Measurements from ENCODE around the gene URM1.

DNA sequence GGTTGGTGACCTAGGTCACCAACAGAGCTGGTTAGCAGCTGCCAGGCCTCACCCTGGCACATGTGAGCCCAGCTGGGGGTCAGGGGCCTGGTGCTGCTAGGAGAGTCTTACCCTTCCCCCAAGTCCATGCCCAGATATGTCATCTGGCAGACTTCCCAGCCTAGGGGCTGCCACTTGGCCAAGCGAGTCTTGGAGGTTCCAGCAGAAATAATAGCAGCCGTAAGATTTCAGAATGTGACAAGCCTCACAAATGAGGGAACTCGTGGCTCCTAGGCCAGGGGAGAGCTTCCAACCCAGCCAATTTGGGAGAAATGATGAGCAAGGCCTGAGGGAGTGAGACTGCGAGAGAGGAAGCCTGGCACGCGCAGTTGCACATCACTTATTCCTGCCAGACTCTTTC, 11.1 kb downstream of the URM1 start:
- TF ChIP-seq, protein P1, sequence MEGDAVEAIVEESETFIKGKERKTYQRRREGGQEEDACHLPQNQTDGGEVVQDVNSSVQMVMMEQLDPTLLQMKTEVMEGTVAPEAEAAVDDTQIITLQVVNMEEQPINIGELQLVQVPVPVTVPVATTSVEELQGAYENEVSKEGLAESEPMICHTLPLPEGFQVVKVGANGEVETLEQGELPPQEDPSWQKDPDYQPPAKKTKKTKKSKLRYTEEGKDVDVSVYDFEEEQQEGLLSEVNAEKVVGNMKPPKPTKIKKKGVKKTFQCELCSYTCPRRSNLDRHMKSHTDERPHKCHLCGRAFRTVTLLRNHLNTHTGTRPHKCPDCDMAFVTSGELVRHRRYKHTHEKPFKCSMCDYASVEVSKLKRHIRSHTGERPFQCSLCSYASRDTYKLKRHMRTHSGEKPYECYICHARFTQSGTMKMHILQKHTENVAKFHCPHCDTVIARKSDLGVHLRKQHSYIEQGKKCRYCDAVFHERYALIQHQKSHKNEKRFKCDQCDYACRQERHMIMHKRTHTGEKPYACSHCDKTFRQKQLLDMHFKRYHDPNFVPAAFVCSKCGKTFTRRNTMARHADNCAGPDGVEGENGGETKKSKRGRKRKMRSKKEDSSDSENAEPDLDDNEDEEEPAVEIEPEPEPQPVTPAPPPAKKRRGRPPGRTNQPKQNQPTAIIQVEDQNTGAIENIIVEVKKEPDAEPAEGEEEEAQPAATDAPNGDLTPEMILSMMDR (IDR thresholded peaks at IDR 0.05; ENCODE audit: low read length): no peak
- no peak for TF ChIP-seq EZH2 (IDR thresholded peaks at IDR 0.05; ENCODE audit: borderline replicate concordance, low read length)

Measured in OCI-LY1 (cell line).